CD4-positive, alpha-beta T cell (primary cell): ENCODE data around the gene ALLC. TPM values are rescaled to one million over a fixed set of nuclear protein-coding genes. Genes with fewer than 3 reads are reported as not detected.

Source experiments
- ATAC-seq: fragments of 200-7000 bp; cut with Tn5 transposase; one replicate; pipeline ENCODE4 v1.10.0; 2022; ENCODE audit warnings: mild to moderate bottlenecking; ENCODE audit not compliant: poor library complexity
- CTCF ChIA-PET: fragments of 350-600 bp; sonication (Branson Sonifier 250); formaldehyde crosslinking; loops from one replicate; lab custom pipeline; 2021; ENCODE audit warnings: antibody characterized with exemption, inconsistent platforms; lab: Charles Lee
- POLR2A ChIA-PET: fragments of 350-600 bp; sonication (Branson Sonifier 250); formaldehyde crosslinking; loops from one replicate; lab custom pipeline; 2021; ENCODE audit warnings: antibody characterized with exemption, inconsistent platforms; lab: Charles Lee
- DNase-seq, 14 experiments: peaks; one replicate each; pipeline ENCODE4 v3.0.0-alpha.2; 2013 to 2020; ENCODE audit warnings: mixed read lengths in 2 of 14
- H3K27ac ChIP-seq, 2 donors: one replicate each; pipeline versions ENCODE4 v1.5.1 to v1.7.0; 2013; ENCODE audit warnings: low read length in 2 of 2, low read depth in 1 of 2, mild to moderate bottlenecking in 1 of 2
- H3K27me3 ChIP-seq, 2 experiments: 1 replicate in 1 of 2; 2 replicates in 1 of 2; pipeline versions ENCODE4 v1.6.1 to v1.7.0; 2013; ENCODE audit warnings: low read length in 2 of 2, control low read depth in 1 of 2, mild to moderate bottlenecking in 1 of 2, moderate library complexity in 1 of 2; ENCODE audit not compliant: insufficient read depth in 2 of 2, control insufficient read depth in 1 of 2
- H3K36me3 ChIP-seq: one replicate; pipeline ENCODE4 v1.6.1; 2013; ENCODE audit warnings: low read length, control low read depth; ENCODE audit not compliant: insufficient read depth
- H3K4me1 ChIP-seq: one replicate; pipeline ENCODE4 v1.6.1; 2013; ENCODE audit warnings: low read length, control low read depth; ENCODE audit not compliant: insufficient read depth
- H3K4me3 ChIP-seq: one replicate; pipeline ENCODE4 v1.5.1; 2013; ENCODE audit warnings: mild to moderate bottlenecking, low read length, moderate library complexity
- H3K9me3 ChIP-seq, 2 experiments: 1 replicate in 1 of 2; 2 replicates in 1 of 2; pipeline versions ENCODE4 v1.6.1 to v1.7.0; 2013; ENCODE audit warnings: low read length in 2 of 2, mild to moderate bottlenecking in 2 of 2, control low read depth in 1 of 2, moderate library complexity in 1 of 2; ENCODE audit not compliant: control insufficient read depth in 1 of 2, insufficient read depth in 1 of 2
- H3K27ac Mint-ChIP-seq: one replicate; pipeline ENCODE4 v1.8.0; 2020; ENCODE audit warnings: mixed read lengths
- H3K27me3 Mint-ChIP-seq: one replicate; pipeline ENCODE4 v1.8.0; 2021; ENCODE audit warnings: mixed read lengths
- H3K36me3 Mint-ChIP-seq: one replicate; pipeline ENCODE4 v1.8.0; 2021; ENCODE audit warnings: low read depth, mixed read lengths
- H3K4me1 Mint-ChIP-seq: one replicate; pipeline ENCODE4 v1.8.0; 2021; ENCODE audit warnings: low read depth, mixed read lengths
- H3K4me3 Mint-ChIP-seq: one replicate; pipeline ENCODE4 v1.8.0; 2020; ENCODE audit warnings: mild to moderate bottlenecking, mixed read lengths
- H3K9me3 Mint-ChIP-seq: one replicate; pipeline ENCODE4 v1.8.0; 2020; ENCODE audit warnings: mixed read lengths
- intact Hi-C, 2 experiments: fragments of 100-400 bp; cut with DNase I in 1 of 2; cut with micrococcal nuclease in 1 of 2; formaldehyde crosslinking; loops; one replicate each; pipeline versions ENCODE4 v1.15.1 to v1.9.0; 2023 to 2025; cut with DNase I, micrococcal nuclease
- total RNA-seq, 174 experiments: library from RNA in 2 of 174; stranded (reverse) in 2 of 174; gene quantifications; one replicate each; pipeline ENCODE4 v1.2.3 and lab custom pipeline; 2021 to 2026
- TF ChIP-seq, protein P1 (sequence below): fragments of 200-600 bp; IDR thresholded peaks from one replicate; pipeline ENCODE4 v1.8.0; 2022; ENCODE audit warnings: antibody characterized with exemption, mild to moderate bottlenecking

ALLC gene
- total RNA-seq, 2 experiments from 2014 or later: not detected

DNA sequence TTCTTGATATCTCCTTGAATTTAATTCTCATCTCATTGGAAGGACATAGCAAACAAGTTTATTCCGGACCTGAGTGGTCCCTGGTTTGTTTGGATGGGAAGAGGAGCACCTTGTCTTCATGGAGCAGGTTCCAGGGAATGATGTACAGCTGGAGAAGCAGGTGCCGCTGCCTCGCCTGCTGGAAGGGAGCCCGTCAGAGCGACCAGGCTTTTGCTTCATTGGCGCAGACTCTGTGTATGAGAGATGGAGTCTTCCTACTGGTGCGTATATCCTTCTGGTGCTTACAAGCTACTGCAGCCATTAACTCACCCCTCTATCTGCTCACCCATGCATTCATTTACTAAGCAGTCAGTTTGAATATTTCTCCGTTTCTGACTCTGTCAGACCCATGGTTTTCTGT lies 11.6 kb upstream of the ALLC start:
- no peak overlapping the region for H3K4me3 Mint-ChIP-seq
- H3K27ac Mint-ChIP-seq: no peak overlapping the region
- peaks cover 5% of the 10 kb centered on the region for H3K4me1 Mint-ChIP-seq
- H3K9me3 Mint-ChIP-seq: no peaks in the 10 kb centered on the region
- ATAC-seq (no peak), DNase-seq (no peak)
- Histone ChIP-seq H3K36me3 (no peaks in the 10 kb centered on the region), H3K27me3 (peaks cover 0 to 2% of the 10 kb centered on the region in 2 experiments), H3K4me1 (peaks cover 8% of the 10 kb centered on the region), H3K9me3 (no peaks in the 10 kb centered on the region), H3K4me3 (no peak overlapping the region), H3K27ac (no peak overlapping the region)
- H3K36me3 Mint-ChIP-seq: no peaks in the 10 kb centered on the region
- intact Hi-C loops: no loop called here
- ChIA-PET POLR2A (no interaction called here), CTCF (no interaction called here)
- H3K27me3 Mint-ChIP-seq: no peaks in the 10 kb centered on the region
- TF ChIP-seq, protein P1, sequence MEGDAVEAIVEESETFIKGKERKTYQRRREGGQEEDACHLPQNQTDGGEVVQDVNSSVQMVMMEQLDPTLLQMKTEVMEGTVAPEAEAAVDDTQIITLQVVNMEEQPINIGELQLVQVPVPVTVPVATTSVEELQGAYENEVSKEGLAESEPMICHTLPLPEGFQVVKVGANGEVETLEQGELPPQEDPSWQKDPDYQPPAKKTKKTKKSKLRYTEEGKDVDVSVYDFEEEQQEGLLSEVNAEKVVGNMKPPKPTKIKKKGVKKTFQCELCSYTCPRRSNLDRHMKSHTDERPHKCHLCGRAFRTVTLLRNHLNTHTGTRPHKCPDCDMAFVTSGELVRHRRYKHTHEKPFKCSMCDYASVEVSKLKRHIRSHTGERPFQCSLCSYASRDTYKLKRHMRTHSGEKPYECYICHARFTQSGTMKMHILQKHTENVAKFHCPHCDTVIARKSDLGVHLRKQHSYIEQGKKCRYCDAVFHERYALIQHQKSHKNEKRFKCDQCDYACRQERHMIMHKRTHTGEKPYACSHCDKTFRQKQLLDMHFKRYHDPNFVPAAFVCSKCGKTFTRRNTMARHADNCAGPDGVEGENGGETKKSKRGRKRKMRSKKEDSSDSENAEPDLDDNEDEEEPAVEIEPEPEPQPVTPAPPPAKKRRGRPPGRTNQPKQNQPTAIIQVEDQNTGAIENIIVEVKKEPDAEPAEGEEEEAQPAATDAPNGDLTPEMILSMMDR: no peak

DNA sequence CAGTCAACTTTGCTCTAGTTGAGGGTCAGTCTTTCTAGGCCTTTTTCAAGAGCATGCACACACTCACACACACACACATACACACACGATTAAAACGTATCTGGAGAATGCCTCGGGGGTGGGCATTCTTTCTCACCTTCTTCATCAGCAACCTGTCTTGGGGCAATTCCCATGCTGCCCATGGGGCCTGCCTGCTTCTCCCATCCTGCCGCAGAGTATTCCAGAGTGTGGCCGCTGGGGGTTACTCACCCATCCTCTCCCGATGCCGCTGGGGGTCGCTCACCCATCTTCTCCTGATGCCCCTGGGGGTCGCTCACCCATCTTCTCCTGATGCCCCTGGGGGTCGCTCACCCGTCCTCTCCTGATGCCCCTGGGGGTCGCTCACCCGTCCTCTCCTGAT lies 10.8 kb upstream of the ALLC start:
- TF ChIP-seq, protein P1: no peak
- intact Hi-C loops: no loop called here
- no peak overlapping the region for H3K27ac Mint-ChIP-seq
- Histone ChIP-seq H3K36me3 (no peaks in the 10 kb centered on the region), H3K27ac (no peak overlapping the region), H3K4me1 (peaks cover 16% of the 10 kb centered on the region), H3K27me3 (peaks cover 0 to 2% of the 10 kb centered on the region in 2 experiments), H3K9me3 (no peaks in the 10 kb centered on the region), H3K4me3 (no peak overlapping the region)
- no peaks in the 10 kb centered on the region for H3K27me3 Mint-ChIP-seq
- H3K36me3 Mint-ChIP-seq: no peaks in the 10 kb centered on the region
- ChIA-PET POLR2A (no interaction called here), CTCF (no interaction called here)
- no peak overlapping the region for H3K4me3 Mint-ChIP-seq
- DNase-seq: no peak
- peaks cover 13% of the 10 kb centered on the region for H3K4me1 Mint-ChIP-seq
- ATAC-seq: no peak
- H3K9me3 Mint-ChIP-seq: no peaks in the 10 kb centered on the region

DNA sequence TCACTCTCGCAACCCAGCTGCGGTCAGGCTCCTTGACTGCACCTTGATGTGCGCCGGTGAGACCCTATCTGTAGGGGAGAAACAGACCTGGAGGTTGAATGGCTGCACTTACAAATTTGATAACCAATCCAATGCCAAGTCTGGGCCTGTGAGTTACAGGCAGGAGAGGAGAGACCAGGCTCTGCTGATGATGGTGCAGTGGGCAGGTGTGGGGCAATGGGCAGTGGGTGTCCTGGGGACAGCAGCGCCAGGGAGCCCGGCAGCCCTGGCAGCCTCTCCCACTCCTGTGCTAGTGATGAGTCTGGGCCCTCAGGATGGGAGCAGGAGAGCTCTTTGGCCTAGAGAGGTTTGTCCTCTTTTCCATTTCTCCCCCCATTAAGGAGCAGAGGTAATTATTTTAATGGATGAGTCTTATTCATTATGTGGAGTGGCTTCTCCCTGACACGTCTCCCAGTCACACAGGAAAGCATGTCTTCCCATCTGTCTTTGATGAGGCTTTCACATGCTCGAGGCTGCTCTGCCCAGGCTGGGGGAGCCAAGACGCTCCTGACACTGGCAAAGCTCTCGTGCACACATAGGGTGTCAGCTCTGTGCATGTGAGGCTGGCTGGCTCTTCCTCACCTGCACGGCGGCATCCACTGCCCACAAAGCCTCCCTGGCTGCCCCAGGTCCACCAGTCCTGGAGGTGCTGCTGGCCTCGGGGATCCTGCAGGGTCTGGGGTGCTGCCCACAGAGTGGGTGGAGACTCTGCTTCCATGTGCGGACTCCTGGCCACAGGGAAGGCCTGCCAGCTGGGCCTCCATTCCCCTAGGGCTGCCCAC lies 10.0 kb upstream of the ALLC start:
- Mint-ChIP-seq H3K27ac (no peak overlapping the region), H3K27me3 (no peaks in the 10 kb centered on the region), H3K4me1 (peaks cover 14% of the 10 kb centered on the region), H3K36me3 (no peaks in the 10 kb centered on the region), H3K9me3 (no peaks in the 10 kb centered on the region), H3K4me3 (no peak overlapping the region)
- peaks cover 21% of the 10 kb centered on the region for H3K4me1 ChIP-seq
- intact Hi-C loops: no loop called here
- H3K36me3 ChIP-seq: no peaks in the 10 kb centered on the region
- no peak overlapping the region for H3K4me3 ChIP-seq
- no peak for DNase-seq
- H3K27ac ChIP-seq: no peak overlapping the region
- peaks cover 0 to 2% of the 10 kb centered on the region in 2 experiments for H3K27me3 ChIP-seq
- CTCF ChIA-PET: no interaction called here
- POLR2A ChIA-PET: no interaction called here
- no peaks in the 10 kb centered on the region for H3K9me3 ChIP-seq
- TF ChIP-seq, protein P1: no peak
- ATAC-seq: no peak
